Measurements from ENCODE around the gene NID1. TPM values are rescaled to one million over a fixed set of nuclear protein-coding genes. Genes with fewer than 3 reads are reported as not detected.

Gene NID1
- total RNA-seq, 2 donors from 2014 or later: 95.1 to 112 TPM

- DNase-seq (ENCODE audit: low spot score): no peak
- no peaks in the 10 kb centered on the region for H3K9me3 ChIP-seq
- H3K4me1 ChIP-seq: peaks cover 0 to 28% of the 10 kb centered on the region in 2 donors
- no peak overlapping the region for H3K4me3 ChIP-seq
- peaks cover 93% of the 10 kb centered on the region for H3K36me3 ChIP-seq
- no peak for TF ChIP-seq CTCF (IDR thresholded peaks at IDR 0.05)
- H3K27ac ChIP-seq: peak overlapping the region; percentile 39 to 50
- no peaks in the 10 kb centered on the region for H3K27me3 ChIP-seq
These were observed 40.2 kb downstream of the NID1 start for GRCh38 chr1:236024641-236025040.

GRCh38 chr1:236023926-236024565 is 40.8 kb downstream of the NID1 start:
- Histone ChIP-seq H3K4me1 (peaks cover 0 to 28% of the 10 kb centered on the region in 2 donors), H3K27me3 (no peaks in the 10 kb centered on the region), H3K27ac (peak overlapping the region; percentile 36 to 39), H3K9me3 (no peaks in the 10 kb centered on the region), H3K4me3 (no peak overlapping the region), H3K36me3 (peaks cover 88% of the 10 kb centered on the region)
- no peak for DNase-seq (ENCODE audit: low spot score)
- no peak for TF ChIP-seq CTCF (IDR thresholded peaks at IDR 0.05)

- H3K9me3 ChIP-seq: no peaks in the 10 kb centered on the region
- TF ChIP-seq CTCF (IDR thresholded peaks at IDR 0.05): no peak
- no peaks in the 10 kb centered on the region for H3K27me3 ChIP-seq
- H3K27ac ChIP-seq: peak overlapping the region; percentile 83 to 89
- H3K4me3 ChIP-seq: no peak overlapping the region
- no peak for DNase-seq (ENCODE audit: low spot score)
- peaks cover 86% of the 10 kb centered on the region for H3K36me3 ChIP-seq
- H3K4me1 ChIP-seq: peaks cover 0 to 28% of the 10 kb centered on the region in 2 donors
These were observed 43.3 kb downstream of the NID1 start for GRCh38 chr1:236021424-236022135.

GRCh38 chr1:236020359-236021219 is 44.3 kb downstream of the NID1 start:
- no peak for TF ChIP-seq CTCF (IDR thresholded peaks at IDR 0.05)
- H3K4me1 ChIP-seq: peaks cover 0 to 33% of the 10 kb centered on the region in 2 donors

GRCh38 chr1:236018885-236019453 is 45.9 kb downstream of the NID1 start:
- peak overlapping the region; percentile 83 to 91 for H3K27ac ChIP-seq
- peaks cover 0 to 29% of the 10 kb centered on the region in 2 donors for H3K4me1 ChIP-seq
- no peak for TF ChIP-seq CTCF (IDR thresholded peaks at IDR 0.05)
- no peak overlapping the region for H3K4me3 ChIP-seq
- peak; percentile 95 for DNase-seq (ENCODE audit: low spot score)
- peaks cover 84% of the 10 kb centered on the region for H3K36me3 ChIP-seq
- H3K27me3 ChIP-seq: no peaks in the 10 kb centered on the region
- H3K9me3 ChIP-seq: no peaks in the 10 kb centered on the region

More at GRCh38 chr1:236020359-236021219, 44.3 kb downstream of the NID1 start:
- Histone ChIP-seq H3K4me3 (no peak overlapping the region), H3K27ac (peak overlapping the region; percentile 83 to 89), H3K27me3 (no peaks in the 10 kb centered on the region), H3K36me3 (peaks cover 84% of the 10 kb centered on the region), H3K9me3 (no peaks in the 10 kb centered on the region)
- no peak for DNase-seq (ENCODE audit: low spot score)

Data from right atrium auricular region (tissue), 2 donors.